Measurements from ENCODE around the gene SNX27.

DNA sequence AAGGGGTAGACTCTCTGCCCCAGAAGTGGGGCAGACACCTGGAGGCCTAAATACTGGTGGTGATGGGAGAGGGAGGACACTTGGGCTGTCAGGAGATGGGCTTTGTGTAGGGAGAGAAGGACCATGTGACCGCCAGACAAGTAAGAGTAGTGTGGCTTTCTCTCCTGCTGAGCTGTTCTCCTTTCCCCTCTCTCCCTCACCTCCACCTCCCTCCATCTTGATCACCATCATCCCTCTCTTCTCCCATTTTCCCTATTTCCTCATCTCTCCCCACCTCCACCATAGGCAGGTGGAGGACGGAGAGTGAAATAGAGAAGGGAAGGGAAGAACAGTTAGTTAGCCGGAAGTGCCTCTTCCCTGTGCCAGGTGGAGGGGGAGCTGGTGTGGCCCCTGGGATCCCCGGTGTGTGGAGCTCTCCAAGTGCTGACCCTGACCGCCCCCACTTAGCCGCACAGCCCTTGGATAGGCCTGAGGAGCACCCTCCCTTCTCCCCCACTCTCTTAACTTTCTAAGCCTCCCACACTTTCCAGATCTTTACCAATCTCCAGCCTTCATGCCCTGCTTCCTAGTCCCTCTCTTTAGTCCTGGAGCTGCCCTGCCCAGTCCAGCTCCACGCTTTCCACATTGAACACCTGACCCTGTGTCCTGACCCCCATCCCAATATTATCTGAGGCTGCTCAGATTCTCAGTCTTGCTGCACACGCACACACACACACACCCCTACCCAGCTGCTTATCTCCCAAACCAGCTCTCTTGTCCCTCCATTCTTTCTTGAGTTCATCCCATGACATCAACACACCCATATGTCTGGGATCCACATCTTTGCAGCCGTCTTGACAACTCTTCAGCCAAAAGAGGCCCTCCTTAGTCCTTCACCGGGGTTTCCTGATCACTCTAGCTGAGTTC lies 103.2 kb downstream of the SNX27 start:
- TF ChIP-seq, protein P1, sequence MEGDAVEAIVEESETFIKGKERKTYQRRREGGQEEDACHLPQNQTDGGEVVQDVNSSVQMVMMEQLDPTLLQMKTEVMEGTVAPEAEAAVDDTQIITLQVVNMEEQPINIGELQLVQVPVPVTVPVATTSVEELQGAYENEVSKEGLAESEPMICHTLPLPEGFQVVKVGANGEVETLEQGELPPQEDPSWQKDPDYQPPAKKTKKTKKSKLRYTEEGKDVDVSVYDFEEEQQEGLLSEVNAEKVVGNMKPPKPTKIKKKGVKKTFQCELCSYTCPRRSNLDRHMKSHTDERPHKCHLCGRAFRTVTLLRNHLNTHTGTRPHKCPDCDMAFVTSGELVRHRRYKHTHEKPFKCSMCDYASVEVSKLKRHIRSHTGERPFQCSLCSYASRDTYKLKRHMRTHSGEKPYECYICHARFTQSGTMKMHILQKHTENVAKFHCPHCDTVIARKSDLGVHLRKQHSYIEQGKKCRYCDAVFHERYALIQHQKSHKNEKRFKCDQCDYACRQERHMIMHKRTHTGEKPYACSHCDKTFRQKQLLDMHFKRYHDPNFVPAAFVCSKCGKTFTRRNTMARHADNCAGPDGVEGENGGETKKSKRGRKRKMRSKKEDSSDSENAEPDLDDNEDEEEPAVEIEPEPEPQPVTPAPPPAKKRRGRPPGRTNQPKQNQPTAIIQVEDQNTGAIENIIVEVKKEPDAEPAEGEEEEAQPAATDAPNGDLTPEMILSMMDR (IDR thresholded peaks at IDR 0.05; ENCODE audit: low read depth, low read length, missing input control) = no peak
- no peak for TF ChIP-seq GABPA (IDR thresholded peaks at IDR 0.05 in 1 of 2, conservative IDR thresholded peaks at IDR 0.05 in 1 of 2)
- TF ChIP-seq, protein P2, sequence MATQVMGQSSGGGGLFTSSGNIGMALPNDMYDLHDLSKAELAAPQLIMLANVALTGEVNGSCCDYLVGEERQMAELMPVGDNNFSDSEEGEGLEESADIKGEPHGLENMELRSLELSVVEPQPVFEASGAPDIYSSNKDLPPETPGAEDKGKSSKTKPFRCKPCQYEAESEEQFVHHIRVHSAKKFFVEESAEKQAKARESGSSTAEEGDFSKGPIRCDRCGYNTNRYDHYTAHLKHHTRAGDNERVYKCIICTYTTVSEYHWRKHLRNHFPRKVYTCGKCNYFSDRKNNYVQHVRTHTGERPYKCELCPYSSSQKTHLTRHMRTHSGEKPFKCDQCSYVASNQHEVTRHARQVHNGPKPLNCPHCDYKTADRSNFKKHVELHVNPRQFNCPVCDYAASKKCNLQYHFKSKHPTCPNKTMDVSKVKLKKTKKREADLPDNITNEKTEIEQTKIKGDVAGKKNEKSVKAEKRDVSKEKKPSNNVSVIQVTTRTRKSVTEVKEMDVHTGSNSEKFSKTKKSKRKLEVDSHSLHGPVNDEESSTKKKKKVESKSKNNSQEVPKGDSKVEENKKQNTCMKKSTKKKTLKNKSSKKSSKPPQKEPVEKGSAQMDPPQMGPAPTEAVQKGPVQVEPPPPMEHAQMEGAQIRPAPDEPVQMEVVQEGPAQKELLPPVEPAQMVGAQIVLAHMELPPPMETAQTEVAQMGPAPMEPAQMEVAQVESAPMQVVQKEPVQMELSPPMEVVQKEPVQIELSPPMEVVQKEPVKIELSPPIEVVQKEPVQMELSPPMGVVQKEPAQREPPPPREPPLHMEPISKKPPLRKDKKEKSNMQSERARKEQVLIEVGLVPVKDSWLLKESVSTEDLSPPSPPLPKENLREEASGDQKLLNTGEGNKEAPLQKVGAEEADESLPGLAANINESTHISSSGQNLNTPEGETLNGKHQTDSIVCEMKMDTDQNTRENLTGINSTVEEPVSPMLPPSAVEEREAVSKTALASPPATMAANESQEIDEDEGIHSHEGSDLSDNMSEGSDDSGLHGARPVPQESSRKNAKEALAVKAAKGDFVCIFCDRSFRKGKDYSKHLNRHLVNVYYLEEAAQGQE (IDR thresholded peaks at IDR 0.05) = no peak
- TF ChIP-seq, protein P3, sequence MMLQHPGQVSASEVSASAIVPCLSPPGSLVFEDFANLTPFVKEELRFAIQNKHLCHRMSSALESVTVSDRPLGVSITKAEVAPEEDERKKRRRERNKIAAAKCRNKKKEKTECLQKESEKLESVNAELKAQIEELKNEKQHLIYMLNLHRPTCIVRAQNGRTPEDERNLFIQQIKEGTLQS (IDR thresholded peaks at IDR 0.05) = no peak
- TF ChIP-seq TAF1 (conservative IDR thresholded peaks at IDR 0.05) = no peak
- TF ChIP-seq, protein P4, sequence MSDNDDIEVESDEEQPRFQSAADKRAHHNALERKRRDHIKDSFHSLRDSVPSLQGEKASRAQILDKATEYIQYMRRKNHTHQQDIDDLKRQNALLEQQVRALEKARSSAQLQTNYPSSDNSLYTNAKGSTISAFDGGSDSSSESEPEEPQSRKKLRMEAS (IDR thresholded peaks at IDR 0.05) = no peak
- no peak for TF ChIP-seq JUND (IDR thresholded peaks at IDR 0.05)
- no peak for TF ChIP-seq YY1 (IDR thresholded peaks at IDR 0.05)
- TF ChIP-seq SP1 (IDR thresholded peaks at IDR 0.05) = no peak
- TF ChIP-seq RAD21 (IDR thresholded peaks at IDR 0.05) = no peak
- TF ChIP-seq, protein P5, sequence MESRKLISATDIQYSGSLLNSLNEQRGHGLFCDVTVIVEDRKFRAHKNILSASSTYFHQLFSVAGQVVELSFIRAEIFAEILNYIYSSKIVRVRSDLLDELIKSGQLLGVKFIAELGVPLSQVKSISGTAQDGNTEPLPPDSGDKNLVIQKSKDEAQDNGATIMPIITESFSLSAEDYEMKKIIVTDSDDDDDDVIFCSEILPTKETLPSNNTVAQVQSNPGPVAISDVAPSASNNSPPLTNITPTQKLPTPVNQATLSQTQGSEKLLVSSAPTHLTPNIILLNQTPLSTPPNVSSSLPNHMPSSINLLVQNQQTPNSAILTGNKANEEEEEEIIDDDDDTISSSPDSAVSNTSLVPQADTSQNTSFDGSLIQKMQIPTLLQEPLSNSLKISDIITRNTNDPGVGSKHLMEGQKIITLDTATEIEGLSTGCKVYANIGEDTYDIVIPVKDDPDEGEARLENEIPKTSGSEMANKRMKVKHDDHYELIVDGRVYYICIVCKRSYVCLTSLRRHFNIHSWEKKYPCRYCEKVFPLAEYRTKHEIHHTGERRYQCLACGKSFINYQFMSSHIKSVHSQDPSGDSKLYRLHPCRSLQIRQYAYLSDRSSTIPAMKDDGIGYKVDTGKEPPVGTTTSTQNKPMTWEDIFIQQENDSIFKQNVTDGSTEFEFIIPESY (IDR thresholded peaks at IDR 0.05) = no peak
- TF ChIP-seq EGR1 (IDR thresholded peaks at IDR 0.05; ENCODE audit: low read depth in 2 of 2) = no peak
- TF ChIP-seq HNF4G (IDR thresholded peaks at IDR 0.05) = no peak
